Measurements from ENCODE around the gene APOC3. TPM values are rescaled to one million over a fixed set of nuclear protein-coding genes. Genes with fewer than 3 reads are reported as not detected.

The APOC3 gene
- total and polyA plus RNA-seq, 9 of the 15 experiments (the other 6 are each of a cell fraction or from before 2014, with no cell fraction given): 1.1 TPM; not detected in 8

- no TSS peak for BruUV-seq (replicated peaks)
- H2AFZ ChIP-seq (ENCODE audit: low read depth, low read length): no peak overlapping the region
- intact Hi-C loops (cut with micrococcal nuclease) (no loop called here), in situ Hi-C loops (cut with MboI) (no loop called here)
- peaks cover 5 to 26% of the 10 kb centered on the region in 2 experiments; a peak in 4 of 5 replicates for H3K4me1 ChIP-seq (replicated peaks in 1 of 2; ENCODE audit: control insufficient read depth in 2 of 2, insufficient read depth in 2 of 2, low read length in 2 of 2)
- H3K36me3 ChIP-seq (ENCODE audit: control insufficient read depth, insufficient read depth, low read length): peaks cover 53% of the 10 kb centered on the region
- H3K9ac ChIP-seq (ENCODE audit: insufficient read depth in 1 of 2, low read depth in 2 of 2, low read length in 2 of 2): no peak overlapping the region
- no peaks in the 10 kb centered on the region for H3K27me3 ChIP-seq (ENCODE audit: control insufficient read depth in 2 of 2, insufficient read depth in 2 of 2, low read length in 2 of 2)
- no peaks in the 10 kb centered on the region for H3K9me1 ChIP-seq (ENCODE audit: control insufficient read depth, insufficient read depth, low read length)
- no peak for DNase-seq (ENCODE audit: extremely low read depth in 1 of 4, low spot score in 3 of 4)
- H3K4me2 ChIP-seq (ENCODE audit: insufficient read depth, low read length): no peak overlapping the region
- H3K9me3 ChIP-seq (replicated peaks; ENCODE audit: control insufficient read depth, insufficient read depth, low read depth, low read length): no peaks in the 10 kb centered on the region
- CTCF ChIA-PET (ENCODE audit: low intra/inter-chr PET ratio): no interaction called here
- no peak for ATAC-seq
- FAIRE-seq: no peak
- H3K4me3 ChIP-seq: no peak overlapping the region
- H4K20me1 ChIP-seq (replicated peaks; ENCODE audit: control insufficient read depth, insufficient read depth, low read length): no peaks in the 10 kb centered on the region
- H3K79me2 ChIP-seq (ENCODE audit: control insufficient read depth, insufficient read depth, low read length): no peaks in the 10 kb centered on the region
- POLR2A ChIA-PET: no interaction called here
- 94% methylated on average over 5 of the region's 5 CpGs for WGBS (ENCODE audit: insufficient coverage, low coverage, missing lambda C conversion rate)
- H3K27ac ChIP-seq (ENCODE audit: extremely low read depth, low read depth, low read length): no peak overlapping the region
- no peak for TF ChIP-seq ZBTB7A (IDR thresholded peaks at IDR 0.05; ENCODE audit: borderline replicate concordance, control insufficient read depth, low read depth, low read length)
- TF ChIP-seq NFXL1 (CRISPR knock-in tag; IDR thresholded peaks at IDR 0.05): no peak
- TF ChIP-seq, protein P1, sequence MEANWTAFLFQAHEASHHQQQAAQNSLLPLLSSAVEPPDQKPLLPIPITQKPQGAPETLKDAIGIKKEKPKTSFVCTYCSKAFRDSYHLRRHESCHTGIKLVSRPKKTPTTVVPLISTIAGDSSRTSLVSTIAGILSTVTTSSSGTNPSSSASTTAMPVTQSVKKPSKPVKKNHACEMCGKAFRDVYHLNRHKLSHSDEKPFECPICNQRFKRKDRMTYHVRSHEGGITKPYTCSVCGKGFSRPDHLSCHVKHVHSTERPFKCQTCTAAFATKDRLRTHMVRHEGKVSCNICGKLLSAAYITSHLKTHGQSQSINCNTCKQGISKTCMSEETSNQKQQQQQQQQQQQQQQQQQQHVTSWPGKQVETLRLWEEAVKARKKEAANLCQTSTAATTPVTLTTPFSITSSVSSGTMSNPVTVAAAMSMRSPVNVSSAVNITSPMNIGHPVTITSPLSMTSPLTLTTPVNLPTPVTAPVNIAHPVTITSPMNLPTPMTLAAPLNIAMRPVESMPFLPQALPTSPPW (CRISPR knock-in tag; IDR thresholded peaks at IDR 0.05): no peak
- no peak for TF ChIP-seq OTX1 (CRISPR knock-in tag; IDR thresholded peaks at IDR 0.05)
- TF ChIP-seq, protein P2, sequence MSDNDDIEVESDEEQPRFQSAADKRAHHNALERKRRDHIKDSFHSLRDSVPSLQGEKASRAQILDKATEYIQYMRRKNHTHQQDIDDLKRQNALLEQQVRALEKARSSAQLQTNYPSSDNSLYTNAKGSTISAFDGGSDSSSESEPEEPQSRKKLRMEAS (CRISPR knock-in tag; IDR thresholded peaks at IDR 0.05): no peak
- TF ChIP-seq, protein P3, sequence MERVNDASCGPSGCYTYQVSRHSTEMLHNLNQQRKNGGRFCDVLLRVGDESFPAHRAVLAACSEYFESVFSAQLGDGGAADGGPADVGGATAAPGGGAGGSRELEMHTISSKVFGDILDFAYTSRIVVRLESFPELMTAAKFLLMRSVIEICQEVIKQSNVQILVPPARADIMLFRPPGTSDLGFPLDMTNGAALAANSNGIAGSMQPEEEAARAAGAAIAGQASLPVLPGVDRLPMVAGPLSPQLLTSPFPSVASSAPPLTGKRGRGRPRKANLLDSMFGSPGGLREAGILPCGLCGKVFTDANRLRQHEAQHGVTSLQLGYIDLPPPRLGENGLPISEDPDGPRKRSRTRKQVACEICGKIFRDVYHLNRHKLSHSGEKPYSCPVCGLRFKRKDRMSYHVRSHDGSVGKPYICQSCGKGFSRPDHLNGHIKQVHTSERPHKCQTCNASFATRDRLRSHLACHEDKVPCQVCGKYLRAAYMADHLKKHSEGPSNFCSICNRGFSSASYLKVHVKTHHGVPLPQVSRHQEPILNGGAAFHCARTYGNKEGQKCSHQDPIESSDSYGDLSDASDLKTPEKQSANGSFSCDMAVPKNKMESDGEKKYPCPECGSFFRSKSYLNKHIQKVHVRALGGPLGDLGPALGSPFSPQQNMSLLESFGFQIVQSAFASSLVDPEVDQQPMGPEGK (CRISPR knock-in tag; IDR thresholded peaks at IDR 0.05; ENCODE audit: borderline replicate concordance): no peak
- TF ChIP-seq HMGXB4 (CRISPR knock-in tag; IDR thresholded peaks at IDR 0.05): no peak
- no peak for TF ChIP-seq CBX5 (IDR thresholded peaks at IDR 0.05; ENCODE audit: borderline replicate concordance, low read depth)
- TF ChIP-seq, protein P4, sequence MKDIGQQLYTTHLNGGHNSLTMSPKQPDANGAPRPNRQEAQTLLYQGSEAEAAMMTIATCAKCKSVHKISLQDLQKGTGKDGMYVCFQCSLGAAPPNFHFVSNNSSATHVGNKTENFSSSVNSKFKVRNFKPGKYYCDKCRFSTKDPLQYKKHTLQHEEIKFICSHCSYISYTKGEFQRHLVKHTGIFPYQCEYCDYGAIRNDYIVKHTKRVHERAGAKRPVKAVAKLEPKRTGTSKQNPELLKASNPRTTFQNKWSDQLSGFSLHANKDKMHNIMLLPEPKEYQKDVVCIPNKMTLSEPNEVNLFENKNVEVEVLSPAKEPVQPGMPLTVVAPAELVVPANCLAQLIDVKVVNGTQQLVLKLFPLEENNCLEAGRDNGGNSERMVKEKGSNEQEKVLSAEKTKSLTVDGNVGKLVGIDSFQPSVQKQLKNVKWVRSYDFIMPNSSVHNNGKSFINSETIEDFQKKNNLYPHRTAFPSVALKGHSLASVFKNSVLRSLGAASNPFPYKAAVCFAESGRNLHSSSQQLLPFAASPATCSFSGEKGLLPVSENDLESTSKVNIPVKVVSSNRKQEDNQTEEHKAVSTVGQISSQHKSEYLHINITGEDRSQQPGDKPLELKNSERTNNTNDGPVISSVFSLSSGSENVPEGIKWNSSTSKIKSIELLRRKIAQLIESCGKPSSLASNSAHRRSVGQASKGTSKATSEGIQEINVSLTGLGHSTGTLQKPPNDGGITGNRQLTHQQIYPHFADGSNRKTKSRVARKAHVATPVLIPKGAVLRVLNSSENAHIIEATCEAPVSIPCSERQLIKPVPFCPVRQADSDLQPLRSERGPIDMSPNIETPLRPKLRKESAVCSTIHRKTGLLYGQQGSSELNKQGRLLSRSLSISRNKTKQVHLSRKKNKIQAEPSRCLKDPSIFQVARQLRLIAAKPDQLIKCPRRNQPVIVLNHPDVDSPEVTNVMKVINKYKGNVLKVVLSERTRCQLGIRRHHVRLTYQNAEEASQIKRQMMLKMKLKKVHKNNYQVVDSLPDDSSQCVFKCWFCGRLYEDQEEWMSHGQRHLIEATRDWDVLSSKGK (CRISPR knock-in tag; IDR thresholded peaks at IDR 0.05): no peak
- no peak for TF ChIP-seq ESRRA (IDR thresholded peaks at IDR 0.05; ENCODE audit: borderline replicate concordance, low read depth)
Measured at GRCh38 chr11:116856423-116856822, 26.7 kb downstream of the APOC3 start.

Data from K562 (cell line).